A549 (cell line): Measurements from ENCODE around the gene SH2B2. TPM values are rescaled to one million over a fixed set of nuclear protein-coding genes. Genes with fewer than 3 reads are reported as not detected.
A peak's percentile ranks its signal among the peaks of the same experiment; 100 is the strongest.
"Not testable (repeated sequence)": the region's sequence is repeated elsewhere in the genome, so short reads cannot be mapped to it uniquely, and the experiment has no call there.

Experiments used
- ATAC-seq, 2 experiments: fragments of 200-7000 bp in 1 of 2; fragments of >200 bp in 1 of 2; cut with Nextera tagmentation in 1 of 2; cut with Tn5 transposase in 1 of 2; 3 replicates each; pipeline versions ENCODE4 v1.8.0 to v1.9.1; 2018 to 2020; ENCODE audit warnings: mild to moderate bottlenecking in 1 of 2, moderate library complexity in 1 of 2
- CTCF ChIA-PET: fragments of 300-600 bp; sonication (Branson Sonifier 250); formaldehyde crosslinking; extraction: SDS; loops from one replicate; lab custom pipeline; 2021; ENCODE audit warnings: antibody characterized with exemption, inconsistent platforms; lab: Yijun Ruan, JAX
- POLR2A ChIA-PET: fragments of 350-600 bp; formaldehyde crosslinking; extraction: SDS; loops from one replicate; lab custom pipeline; 2021; ENCODE audit warnings: antibody characterized with exemption, inconsistent platforms; lab: Yijun Ruan, JAX
- DNase-seq, 2 experiments: peaks; one replicate each; pipeline versions ENCODE4 v3.0.0 to v3.0.0-alpha.2; 2011 to 2016; ENCODE audit warnings: low read depth in 1 of 2, low spot score in 1 of 2
- FAIRE-seq: peaks from 2 replicates; lab custom pipeline; 2011; peaks lifted over from hg19 to GRCh38; lab: Jason Lieb, UNC
- H3K27ac ChIP-seq, 2 experiments: fragments of >200 bp; sonication (Bioruptor Twin); formaldehyde crosslinking; 3 replicates each; pipeline ENCODE4 v1.5.1; 2016 to 2017
- H3K4me1 ChIP-seq: fragments of >200 bp; sonication (Bioruptor Twin); formaldehyde crosslinking; 3 replicates; pipeline ENCODE4 v1.6.1; 2016
- H3K4me2 ChIP-seq: fragments of >200 bp; sonication (Bioruptor Twin); formaldehyde crosslinking; 3 replicates; pipeline ENCODE4 v1.6.1; 2016
- H3K4me3 ChIP-seq: fragments of >200 bp; sonication (Bioruptor Twin); formaldehyde crosslinking; 3 replicates; pipeline ENCODE4 v1.5.1; 2016
- H3K9me3 ChIP-seq: fragments of >200 bp; sonication (Bioruptor Twin); formaldehyde crosslinking; 3 replicates; pipeline ENCODE4 v1.6.1; 2016
- FOXS1 ChIP-seq: fragments of 250-450 bp; sonication (Bioruptor Pico); IDR thresholded peaks from 2 replicates; pipeline ENCODE4 v1.5.0; 2020; ENCODE audit warnings: mild to moderate bottlenecking, moderate library complexity
- HOXA7 ChIP-seq: fragments of 250-450 bp; sonication (Bioruptor Pico); IDR thresholded peaks from 2 replicates; pipeline ENCODE4 v1.5.0; 2020; ENCODE audit warnings: mild to moderate bottlenecking, moderate library complexity
- HOXB5 ChIP-seq: fragments of 250-450 bp; sonication (Bioruptor Pico); IDR thresholded peaks from 2 replicates; pipeline ENCODE4 v1.5.0; 2020; ENCODE audit warnings: mild to moderate bottlenecking, moderate library complexity
- JUN ChIP-seq, 2 experiments: fragments of >200 bp; sonication (Bioruptor Twin); formaldehyde crosslinking; IDR thresholded peaks; 2 replicates in 1 of 2; 3 replicates in 1 of 2; pipeline ENCODE4 v1.6.1; 2016 to 2017
- KDM1A ChIP-seq: fragments of 200-600 bp; sonication (generic); IDR thresholded peaks from 2 replicates; pipeline ENCODE4 v1.6.1; 2016; ENCODE audit warnings: low read depth, mild to moderate bottlenecking
- MAFK ChIP-seq: fragments of 450-650 bp; IDR thresholded peaks from 2 replicates; pipeline ENCODE4 v1.6.1; 2014; ENCODE audit not compliant: partially characterized antibody
- NFE2L2 ChIP-seq: fragments of 150-350 bp; conservative IDR thresholded peaks from 2 replicates; pipeline ENCODE4 v1.6.1; 2014; ENCODE audit warnings: low read length
- POLR2AphosphoS2 ChIP-seq: conservative IDR thresholded peaks from 2 replicates; pipeline ENCODE4 v1.6.1; 2012; ENCODE audit warnings: low read length, improper control_type of control experiment, inconsistent platforms
- RFX5 ChIP-seq: fragments of 450-650 bp; IDR thresholded peaks from 2 replicates; pipeline ENCODE4 v1.7.1; 2014; ENCODE audit warnings: antibody characterized with exemption, mild to moderate bottlenecking, moderate library complexity
- RNF2 ChIP-seq: fragments of 200-600 bp; sonication (generic); IDR thresholded peaks from 2 replicates; pipeline ENCODE4 v1.6.1; 2016; ENCODE audit warnings: low read depth, mild to moderate bottlenecking, antibody characterized with exemption, moderate library complexity, borderline replicate concordance
- SREBF2 ChIP-seq: fragments of 450-650 bp; IDR thresholded peaks from 2 replicates; pipeline ENCODE4 v1.6.1; 2014; ENCODE audit warnings: mild to moderate bottlenecking, moderate library complexity
- TP53 ChIP-seq: fragments of 250-450 bp; sonication (Bioruptor Pico); IDR thresholded peaks from 2 replicates; pipeline ENCODE4 v1.5.0; 2021; ENCODE audit warnings: mild to moderate bottlenecking, moderate library complexity
- ZSCAN20 ChIP-seq: fragments of 250-450 bp; sonication (Bioruptor Pico); IDR thresholded peaks from 2 replicates; pipeline ENCODE4 v1.8.0; 2022; ENCODE audit warnings: mild to moderate bottlenecking, moderate library complexity
- WGBS: methylation state at CpG from one replicate; pipeline ENCODE4 v1.1.6; 2017; ENCODE audit errors: missing lambda C conversion rate; 5-methylcytosine and 5-hydroxymethylcytosine counted together
- polyA plus RNA-seq, 4 experiments: library from polyadenylated mRNA; depleted of rRNA in 3 of 4; stranded (reverse); fragments of >200 nt; fragmentation: RNase III in 1 of 4; extraction: RNeasy Plus Mini Kit Qiagen cat#74134 plus additional on column Dnase treatment in 1 of 4; gene quantifications; 2 replicates in 3 of 4; 3 replicates in 1 of 4; pipeline ENCODE4 v1.2.3, GENCODE V29; 2011 to 2017

The SH2B2 gene
- polyA plus RNA-seq, 2 of the 4 experiments (the other 2 are of a cell fraction), result 1.1 to 2.3 TPM

DNA sequence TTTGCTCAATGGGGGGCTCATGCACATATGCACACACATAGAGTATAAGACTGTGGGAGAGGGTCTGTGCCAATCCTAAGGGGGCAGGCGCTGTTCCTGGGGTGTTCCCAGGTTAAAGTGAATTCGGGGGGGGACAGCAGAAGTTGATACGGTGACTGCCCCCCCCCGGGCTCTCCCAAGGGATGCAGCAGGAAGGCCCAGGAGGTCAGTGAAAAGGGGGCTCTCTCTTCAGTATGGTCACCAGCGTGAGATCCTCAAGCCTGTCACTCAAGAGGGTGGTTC is 37.2 kb downstream of the SH2B2 start:
- ATAC-seq, result no peak
- TF ChIP-seq TP53 (CRISPR knock-in tag) (no peak), SREBF2 (no peak), HOXB5 (CRISPR knock-in tag) (no peak), FOXS1 (CRISPR knock-in tag) (no peak), ZSCAN20 (no peak)
- Histone ChIP-seq H3K9me3 (no peaks in the 10 kb centered on the region), H3K4me2 (no peak overlapping the region), H3K4me3 (no peak overlapping the region), H3K4me1 (no peaks in the 10 kb centered on the region), H3K27ac (no peak overlapping the region)
- ChIA-PET POLR2A (no interaction called here), CTCF (no interaction called here)
- no peak for DNase-seq
- 49% methylated on average over 5 of the region's 5 CpGs for WGBS
- FAIRE-seq, result no peak

- WGBS, result 71% methylated on average over 11 of the region's 11 CpGs
- H3K4me3 ChIP-seq, POLR2A ChIA-PET, H3K4me2 ChIP-seq, ATAC-seq, H3K9me3 ChIP-seq, FAIRE-seq, H3K27ac ChIP-seq, DNase-seq, H3K4me1 ChIP-seq: not testable (repeated sequence)
- CTCF ChIA-PET, result interaction anchor here (0.9 kb wide), 1 partner anchor 46 kb away, joined by 3 read pairs; no protein-coding TSS in a partner anchor
These were observed 38.4 kb downstream of the SH2B2 start for GRCh38 chr7:102325106-102325505.

DNA sequence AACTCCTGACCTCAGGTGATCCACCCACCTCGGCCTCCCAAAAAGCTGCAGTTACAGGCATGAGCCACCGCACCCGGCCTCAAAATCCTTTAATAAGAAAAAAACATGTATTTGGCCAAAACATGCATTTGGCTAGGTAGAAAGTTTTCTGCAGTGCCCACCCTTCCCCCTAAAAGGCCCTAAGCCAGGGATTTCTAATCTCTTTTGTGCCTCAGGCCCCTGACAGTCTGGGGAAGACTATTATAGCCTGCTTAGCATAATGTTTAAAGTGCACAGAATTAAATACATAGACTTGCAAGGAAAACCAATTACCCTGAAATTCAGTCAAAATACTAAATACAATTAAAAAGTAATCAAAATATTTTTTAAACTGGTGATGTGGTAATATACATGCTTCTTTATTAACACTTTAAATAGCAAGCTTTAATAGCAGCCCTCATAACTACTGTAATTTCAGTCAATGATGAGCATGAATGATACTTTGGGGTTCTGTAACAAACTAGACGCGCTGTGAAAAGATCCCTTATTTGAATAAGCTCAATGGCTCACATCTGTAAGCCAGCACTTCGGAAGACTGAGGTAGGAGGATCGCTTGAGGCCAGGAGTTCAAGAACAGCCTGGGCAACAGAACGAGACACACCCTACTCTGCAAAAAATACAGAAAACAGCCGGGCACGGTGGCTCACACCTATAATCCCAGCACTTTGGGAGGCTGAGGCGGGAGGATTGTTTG is 39.7 kb downstream of the SH2B2 start:
- no peak for FAIRE-seq
- H3K4me2 ChIP-seq, result no peak overlapping the region
- no peak overlapping the region for H3K4me3 ChIP-seq
- H3K9me3 ChIP-seq, result no peaks in the 10 kb centered on the region
- DNase-seq, result no peak
- ChIA-PET CTCF (no interaction called here), POLR2A (no interaction called here)
- 70% methylated on average over 11 of the region's 11 CpGs for WGBS
- TF ChIP-seq RFX5 (no peak), HOXA7 (CRISPR knock-in tag) (no peak), JUN (IDR thresholded peaks at IDR 0.05) (no peak), MAFK (no peak), NFE2L2 (no peak), RNF2 (no peak), POLR2AphosphoS2 (no peak), KDM1A (no peak), SREBF2 (no peak)
- H3K4me1 ChIP-seq, result no peaks in the 10 kb centered on the region
- ATAC-seq, result no peak
- H3K27ac ChIP-seq, result no peak overlapping the region

GRCh38 chr7:102327183-102327582 is 40.5 kb downstream of the SH2B2 start:
- 60% methylated on average over 6 of the region's 6 CpGs for WGBS
- FAIRE-seq, H3K4me3 ChIP-seq, CTCF ChIA-PET, H3K4me1 ChIP-seq, H3K27ac ChIP-seq, DNase-seq, H3K9me3 ChIP-seq, ATAC-seq, H3K4me2 ChIP-seq, POLR2A ChIA-PET: not testable (repeated sequence)

GRCh38 chr7:102328863-102329262 is 42.2 kb downstream of the SH2B2 start:
- H3K9me3 ChIP-seq, H3K4me3 ChIP-seq, DNase-seq, FAIRE-seq, ATAC-seq, POLR2A ChIA-PET, H3K4me2 ChIP-seq, H3K27ac ChIP-seq, H3K4me1 ChIP-seq: not testable (repeated sequence)
- CTCF ChIA-PET, result interaction anchor here (1.2 kb wide), 1 partner anchor 10 kb away, joined by 3 read pairs; no protein-coding TSS in a partner anchor
- 88% methylated on average over 5 of the region's 5 CpGs for WGBS

- H3K27ac ChIP-seq, CTCF ChIA-PET, DNase-seq, H3K4me1 ChIP-seq, H3K4me2 ChIP-seq, POLR2A ChIA-PET, FAIRE-seq, H3K9me3 ChIP-seq, H3K4me3 ChIP-seq: not testable (repeated sequence)
- peak in 1 of 2 experiments; percentile 43; a peak in 1 of 6 replicates for ATAC-seq
- WGBS, result 75% methylated on average over 9 of the region's 9 CpGs
These were observed 42.7 kb downstream of the SH2B2 start for GRCh38 chr7:102329366-102329765.

GRCh38 chr7:102330666-102331460 is 44.2 kb downstream of the SH2B2 start:
- H3K27ac ChIP-seq, H3K9me3 ChIP-seq, H3K4me1 ChIP-seq, ATAC-seq, POLR2A ChIA-PET, H3K4me2 ChIP-seq, FAIRE-seq, H3K4me3 ChIP-seq, DNase-seq: not testable (repeated sequence)
- WGBS, result 68% methylated on average over 8 of the region's 8 CpGs
- CTCF ChIA-PET, result interaction anchor here (0.6 to 1.3 kb wide), 3 partner anchors 9 to 60 kb away, joined by 3 read pairs; no protein-coding TSS in a partner anchor

DNA sequence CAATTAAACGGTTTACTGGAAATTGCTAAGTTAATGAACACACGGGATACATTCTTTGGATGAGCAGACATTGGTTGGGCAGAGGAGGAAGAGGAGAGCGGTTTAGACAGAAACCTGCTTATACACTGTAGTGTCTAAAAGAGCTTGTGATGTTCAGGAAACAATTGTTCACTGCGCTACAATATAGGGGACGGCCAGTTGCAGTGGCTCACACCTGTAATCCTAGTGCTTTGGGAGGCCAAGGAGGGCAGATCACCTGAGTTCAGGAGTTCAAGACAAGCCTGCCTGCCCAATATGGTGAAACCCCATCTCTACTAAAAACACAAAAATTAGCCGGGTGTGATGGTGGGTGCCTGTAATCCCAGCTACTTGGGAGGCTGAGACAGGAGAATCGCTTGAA is 48.9 kb downstream of the SH2B2 start:
- CTCF ChIA-PET, FAIRE-seq: not testable (repeated sequence)
- 86% methylated on average over 7 of the region's 7 CpGs for WGBS

GRCh38 chr7:102337002-102337401 is 50.3 kb downstream of the SH2B2 start:
- CTCF ChIA-PET, H3K4me1 ChIP-seq, DNase-seq, H3K9me3 ChIP-seq, FAIRE-seq, ATAC-seq, H3K4me3 ChIP-seq, POLR2A ChIA-PET, H3K27ac ChIP-seq, H3K4me2 ChIP-seq: not testable (repeated sequence)
- WGBS, result 72% methylated on average over 8 of the region's 8 CpGs

More for the DNA sequence above, 48.9 kb downstream of the SH2B2 start:
- POLR2A ChIA-PET, H3K4me1 ChIP-seq, H3K9me3 ChIP-seq, H3K4me2 ChIP-seq, H3K4me3 ChIP-seq, ATAC-seq, DNase-seq, H3K27ac ChIP-seq: not testable (repeated sequence)
